Adrenal gland (tissue), 12 donors: ENCODE data around the gene NBDY. TPM values are rescaled to one million over a fixed set of nuclear protein-coding genes. Genes with fewer than 3 reads are reported as not detected.
"Not testable (repeated sequence)": the region's sequence is repeated elsewhere in the genome, so short reads cannot be mapped to it uniquely, and the experiment has no call there.

ENCODE experiments used
- DNase-seq, 7 donors: peaks; one replicate each; pipeline ENCODE4 v3.0.0-alpha.2; 2019 to 2020
- H3K27ac ChIP-seq, 5 donors: fragments of 200-600 bp; sonication (generic) in 4 of 5; 1 replicate in 3 of 5; 2 replicates in 2 of 5; pipeline versions ENCODE4 v1.5.1 to v1.8.0; 2016 to 2020; ENCODE audit warnings: mild to moderate bottlenecking in 1 of 5
- H3K27me3 ChIP-seq: fragments of 200-600 bp; 2 replicates; pipeline ENCODE4 v1.8.0; 2021
- H3K36me3 ChIP-seq, 2 donors: fragments of 200-600 bp; replicated peaks in 1 of 2; 1 replicate in 1 of 2; 2 replicates in 1 of 2; pipeline versions ENCODE4 v1.5.1 to v1.8.0; 2018 to 2022
- H3K4me1 ChIP-seq, 2 donors: fragments of 200-600 bp; replicated peaks in 1 of 2; 1 replicate in 1 of 2; 2 replicates in 1 of 2; pipeline versions ENCODE4 v1.5.1 to v1.8.0; 2018 to 2021
- H3K4me3 ChIP-seq, 4 donors: fragments of 200-600 bp; sonication (generic) in 3 of 4; one replicate each; pipeline ENCODE4 v1.5.1; 2016 to 2018
- H3K9me3 ChIP-seq, 3 donors: fragments of 200-600 bp; sonication (generic) in 1 of 3; replicated peaks in 1 of 3; 1 replicate in 2 of 3; 2 replicates in 1 of 3; pipeline versions ENCODE4 v1.5.1 to v1.8.0; 2016 to 2021
- POLR2A ChIP-seq, 2 donors: fragments of 450-650 bp; IDR thresholded peaks; one replicate each; pipeline ENCODE4 v1.6.1; 2017; ENCODE audit warnings: antibody characterized with exemption in 2 of 2, mild to moderate bottlenecking in 2 of 2, moderate library complexity in 1 of 2
- WGBS, 4 donors: extraction: QIAGEN DNeasy Blood & Tissue Kit in 2 of 4; methylation state at CpG; one replicate each; pipeline versions ENCODE4 v1.1.5 to v1.1.7; 2013 to 2017; 5-methylcytosine and 5-hydroxymethylcytosine counted together
- intact Hi-C, 2 donors: fragments of 100-400 bp; cut with DNase I; formaldehyde crosslinking; loops; one replicate each; pipeline versions ENCODE4 v1.14.1 to v1.15.0; 2022 to 2023
- polyA plus RNA-seq, 3 donors: library from polyadenylated mRNA; stranded (reverse); fragments of 200-250 nt in 2 of 3; fragments of 350-450 nt in 1 of 3; fragmentation: Illumina TruSeq in 1 of 3; extraction: RNeasy Lipid Tissue Mini Kit (QIAGEN cat#74804) in 1 of 3; gene quantifications; one replicate each; pipeline ENCODE4 v1.2.3, GENCODE V29; 2013 to 2014
- total RNA-seq, 9 donors: library from RNA; depleted of rRNA in 4 of 9; stranded (reverse); fragments of >200 nt in 4 of 9; fragments of 120-200 nt in 1 of 9; fragmentation: NEBNext Ultra II Directional in 1 of 9; extraction: Animal tissue kit (Norgen Biotek cat#: 25700) in 1 of 9; gene quantifications; one replicate each; pipeline versions ENCODE4 v1.1.0 to v1.2.4, GENCODE V29; 2013 to 2023
- TF ChIP-seq, protein P1 (sequence below), 6 experiments: fragments of 450-650 bp in 4 of 6; fragments of 200-600 bp in 2 of 6; sonication (generic) in 1 of 6; IDR thresholded peaks; 1 replicate in 5 of 6; 2 replicates in 1 of 6; pipeline versions ENCODE4 v1.5.1 to v1.8.0; 2016 to 2021; ENCODE audit warnings: antibody characterized with exemption in 6 of 6, mild to moderate bottlenecking in 2 of 6, moderate library complexity in 1 of 6
- donor health status: healthy with polysubstance abuse.
- donor health status: Bipolar disorder and iron deficiency.
- donor health status: DM: yes; HTN: yes; CAD: no.
- donor health status: DM: no; HTN: no; CAD: no.
- donor health status: DM: no; HTN: no; CAD: no.
- donor health status: DM: yes; HTN: yes; CAD: no.

NBDY gene
- total and polyA plus RNA-seq, 12 donors: 14.7 to 98.5 (median 36.3) TPM

GRCh38 chrX:56751071-56751470 is 22.0 kb downstream of the NBDY start:
- Histone ChIP-seq H3K27ac (no peak overlapping the region), H3K27me3 (peaks cover 12% of the 10 kb centered on the region), H3K4me3 (no peak overlapping the region), H3K36me3 (no peaks in the 10 kb centered on the region), H3K4me1 (no peaks in the 10 kb centered on the region), H3K9me3 (no peaks in the 10 kb centered on the region)
- intact Hi-C loops: no loop called here
- TF ChIP-seq POLR2A (IDR thresholded peaks at IDR 0.05): no peak
- TF ChIP-seq, protein P1, sequence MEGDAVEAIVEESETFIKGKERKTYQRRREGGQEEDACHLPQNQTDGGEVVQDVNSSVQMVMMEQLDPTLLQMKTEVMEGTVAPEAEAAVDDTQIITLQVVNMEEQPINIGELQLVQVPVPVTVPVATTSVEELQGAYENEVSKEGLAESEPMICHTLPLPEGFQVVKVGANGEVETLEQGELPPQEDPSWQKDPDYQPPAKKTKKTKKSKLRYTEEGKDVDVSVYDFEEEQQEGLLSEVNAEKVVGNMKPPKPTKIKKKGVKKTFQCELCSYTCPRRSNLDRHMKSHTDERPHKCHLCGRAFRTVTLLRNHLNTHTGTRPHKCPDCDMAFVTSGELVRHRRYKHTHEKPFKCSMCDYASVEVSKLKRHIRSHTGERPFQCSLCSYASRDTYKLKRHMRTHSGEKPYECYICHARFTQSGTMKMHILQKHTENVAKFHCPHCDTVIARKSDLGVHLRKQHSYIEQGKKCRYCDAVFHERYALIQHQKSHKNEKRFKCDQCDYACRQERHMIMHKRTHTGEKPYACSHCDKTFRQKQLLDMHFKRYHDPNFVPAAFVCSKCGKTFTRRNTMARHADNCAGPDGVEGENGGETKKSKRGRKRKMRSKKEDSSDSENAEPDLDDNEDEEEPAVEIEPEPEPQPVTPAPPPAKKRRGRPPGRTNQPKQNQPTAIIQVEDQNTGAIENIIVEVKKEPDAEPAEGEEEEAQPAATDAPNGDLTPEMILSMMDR (IDR thresholded peaks at IDR 0.05): no peak
- no peak for DNase-seq

- Histone ChIP-seq H3K4me1 (no peaks in the 10 kb centered on the region), H3K27ac (no peak overlapping the region), H3K4me3 (no peak overlapping the region), H3K36me3 (no peaks in the 10 kb centered on the region), H3K9me3 (no peaks in the 10 kb centered on the region), H3K27me3 (peaks cover 5% of the 10 kb centered on the region)
- 67 to 92% (median 79%) methylated on average over 7 of the region's 7 CpGs for WGBS, 4 donors
- TF ChIP-seq, protein P1 (IDR thresholded peaks at IDR 0.05): no peak
- no peak for TF ChIP-seq POLR2A (IDR thresholded peaks at IDR 0.05)
- no peak for DNase-seq
- intact Hi-C loops: no loop called here
These were observed 28.3 kb downstream of the NBDY start for GRCh38 chrX:56757327-56757726.

GRCh38 chrX:56758456-56758855 is 29.4 kb downstream of the NBDY start:
- Histone ChIP-seq H3K27ac (no peak overlapping the region), H3K9me3 (no peaks in the 10 kb centered on the region), H3K36me3 (no peaks in the 10 kb centered on the region), H3K4me1 (peaks cover 0 to 2% of the 10 kb centered on the region in 2 donors), H3K27me3 (no peaks in the 10 kb centered on the region), H3K4me3 (no peak overlapping the region)
- WGBS, 4 donors: 73 to 100% (median 86%) methylated on average over 1 to 4 of the region's 4 CpGs
- intact Hi-C loops: no loop called here
- TF ChIP-seq, protein P1 (IDR thresholded peaks at IDR 0.05): no peak
- no peak for TF ChIP-seq POLR2A (IDR thresholded peaks at IDR 0.05)
- no peak for DNase-seq

DNA sequence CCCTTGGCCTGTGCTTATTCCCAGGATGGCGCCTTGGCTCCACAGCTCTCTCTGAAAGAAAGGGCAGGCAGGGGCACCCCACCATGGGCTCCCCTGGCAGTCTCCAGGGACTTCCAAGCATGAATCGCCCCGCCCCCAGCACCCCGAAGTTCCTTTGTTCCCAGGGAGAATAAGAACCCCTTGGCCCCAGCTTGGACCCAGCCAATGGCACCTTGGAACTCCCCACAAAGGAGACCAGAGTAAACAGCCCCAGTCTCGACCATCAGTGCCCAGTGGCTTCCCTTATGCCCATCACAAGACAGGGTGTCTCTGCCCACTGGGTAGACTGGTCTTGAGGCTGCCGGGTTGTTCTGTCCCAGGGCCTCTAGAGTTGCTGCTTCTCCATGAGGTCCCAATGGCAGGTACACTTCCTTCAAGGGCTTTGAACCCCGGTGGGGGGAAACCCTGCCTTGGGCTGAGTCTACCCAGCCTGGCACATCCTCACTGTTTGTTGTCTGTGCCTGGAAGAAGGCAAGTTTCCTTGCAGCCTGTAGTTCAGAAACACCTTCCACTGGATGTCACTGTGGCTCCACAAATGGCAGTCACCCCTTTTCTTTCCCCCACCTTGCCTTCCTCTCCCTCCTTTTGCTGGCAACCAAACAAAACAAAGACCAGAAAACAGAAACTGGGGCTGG is 30.8 kb downstream of the NBDY start:
- no peak overlapping the region for H3K27ac ChIP-seq
- WGBS, 4 donors: 71 to 100% (median 88%) methylated on average over 2 to 7 of the region's 7 CpGs
- no peaks in the 10 kb centered on the region for H3K36me3 ChIP-seq
- H3K4me1 ChIP-seq: peaks cover 3 to 9% of the 10 kb centered on the region in 2 donors
- TF ChIP-seq, protein P1 (IDR thresholded peaks at IDR 0.05): no peak
- no peak for TF ChIP-seq POLR2A (IDR thresholded peaks at IDR 0.05)
- H3K4me3 ChIP-seq: no peak overlapping the region
- H3K27me3 ChIP-seq: no peaks in the 10 kb centered on the region
- DNase-seq: peak in 1 of 7 donors; percentile 12
- intact Hi-C loops: no loop called here
- H3K9me3 ChIP-seq: no peaks in the 10 kb centered on the region

- H3K4me3 ChIP-seq, H3K9me3 ChIP-seq, H3K27me3 ChIP-seq, H3K27ac ChIP-seq, DNase-seq, H3K36me3 ChIP-seq, intact Hi-C loops: not testable (repeated sequence)
- WGBS, 4 donors: 82 to 98% (median 89%) methylated on average over 13 to 15 of the region's 15 CpGs
- H3K4me1 ChIP-seq: peaks cover 4 to 16% of the 10 kb centered on the region in 2 donors
These were observed 31.5 kb downstream of the NBDY start for GRCh38 chrX:56760410-56761124.
